Measurements from ENCODE around the gene FGF12.

DNA sequence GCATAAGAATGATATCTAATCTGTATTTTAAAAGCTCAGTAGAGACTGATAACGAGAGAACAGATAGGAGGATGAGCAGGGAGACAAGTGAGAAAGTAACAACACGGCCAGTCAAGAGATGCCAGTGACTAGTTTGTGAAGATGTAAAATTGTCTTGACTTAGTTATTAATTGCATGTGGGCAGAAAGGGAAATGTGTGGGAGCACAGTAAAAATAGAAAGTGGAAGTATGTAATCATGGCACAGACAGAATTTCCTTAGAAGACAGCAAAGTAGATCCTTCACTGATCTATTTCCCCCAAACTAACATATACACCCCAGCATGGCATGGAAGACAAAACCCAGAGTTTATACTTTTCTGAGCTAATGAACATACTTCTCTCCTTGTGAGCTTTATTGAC is 344.5 kb downstream of the FGF12 start:
- TF ChIP-seq, protein P1, sequence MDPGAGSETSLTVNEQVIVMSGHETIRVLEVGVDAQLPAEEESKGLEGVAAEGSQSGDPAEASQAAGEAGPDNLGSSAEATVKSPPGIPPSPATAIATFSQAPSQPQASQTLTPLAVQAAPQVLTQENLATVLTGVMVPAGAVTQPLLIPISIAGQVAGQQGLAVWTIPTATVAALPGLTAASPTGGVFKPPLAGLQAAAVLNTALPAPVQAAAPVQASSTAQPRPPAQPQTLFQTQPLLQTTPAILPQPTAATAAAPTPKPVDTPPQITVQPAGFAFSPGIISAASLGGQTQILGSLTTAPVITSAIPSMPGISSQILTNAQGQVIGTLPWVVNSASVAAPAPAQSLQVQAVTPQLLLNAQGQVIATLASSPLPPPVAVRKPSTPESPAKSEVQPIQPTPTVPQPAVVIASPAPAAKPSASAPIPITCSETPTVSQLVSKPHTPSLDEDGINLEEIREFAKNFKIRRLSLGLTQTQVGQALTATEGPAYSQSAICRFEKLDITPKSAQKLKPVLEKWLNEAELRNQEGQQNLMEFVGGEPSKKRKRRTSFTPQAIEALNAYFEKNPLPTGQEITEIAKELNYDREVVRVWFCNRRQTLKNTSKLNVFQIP (CRISPR knock-in tag; IDR thresholded peaks at IDR 0.05; ENCODE audit: borderline replicate concordance, low read depth), result no peak
- TF ChIP-seq ZFP3 (CRISPR knock-in tag; IDR thresholded peaks at IDR 0.05) (no peak), ZC3H10 (CRISPR knock-in tag; IDR thresholded peaks at IDR 0.05) (no peak), PPARA (CRISPR knock-in tag; IDR thresholded peaks at IDR 0.05; ENCODE audit: borderline replicate concordance) (no peak), OSR1 (CRISPR knock-in tag; IDR thresholded peaks at IDR 0.05) (no peak)
- TF ChIP-seq, protein P2, sequence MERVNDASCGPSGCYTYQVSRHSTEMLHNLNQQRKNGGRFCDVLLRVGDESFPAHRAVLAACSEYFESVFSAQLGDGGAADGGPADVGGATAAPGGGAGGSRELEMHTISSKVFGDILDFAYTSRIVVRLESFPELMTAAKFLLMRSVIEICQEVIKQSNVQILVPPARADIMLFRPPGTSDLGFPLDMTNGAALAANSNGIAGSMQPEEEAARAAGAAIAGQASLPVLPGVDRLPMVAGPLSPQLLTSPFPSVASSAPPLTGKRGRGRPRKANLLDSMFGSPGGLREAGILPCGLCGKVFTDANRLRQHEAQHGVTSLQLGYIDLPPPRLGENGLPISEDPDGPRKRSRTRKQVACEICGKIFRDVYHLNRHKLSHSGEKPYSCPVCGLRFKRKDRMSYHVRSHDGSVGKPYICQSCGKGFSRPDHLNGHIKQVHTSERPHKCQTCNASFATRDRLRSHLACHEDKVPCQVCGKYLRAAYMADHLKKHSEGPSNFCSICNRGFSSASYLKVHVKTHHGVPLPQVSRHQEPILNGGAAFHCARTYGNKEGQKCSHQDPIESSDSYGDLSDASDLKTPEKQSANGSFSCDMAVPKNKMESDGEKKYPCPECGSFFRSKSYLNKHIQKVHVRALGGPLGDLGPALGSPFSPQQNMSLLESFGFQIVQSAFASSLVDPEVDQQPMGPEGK (CRISPR knock-in tag; IDR thresholded peaks at IDR 0.05; ENCODE audit: borderline replicate concordance), result no peak
